Lower leg skin (tissue), 3 donors: Measurements from ENCODE around the gene POLR3B.

Experiments used
- CTCF ChIP-seq, 3 donors: fragments of 450-650 bp; IDR thresholded peaks; one replicate each; pipeline ENCODE4 v1.5.1; 2016; ENCODE audit warnings: antibody characterized with exemption in 3 of 3, mild to moderate bottlenecking in 3 of 3, moderate library complexity in 2 of 3
- POLR2A ChIP-seq, 2 donors: fragments of 450-650 bp; IDR thresholded peaks; one replicate each; pipeline ENCODE4 v1.6.1; 2016 to 2017; ENCODE audit warnings: antibody characterized with exemption in 2 of 2, mild to moderate bottlenecking in 1 of 2, moderate library complexity in 1 of 2

- TF ChIP-seq CTCF (IDR thresholded peaks at IDR 0.05), result no peak
- TF ChIP-seq POLR2A (IDR thresholded peaks at IDR 0.05), result no peak
These were observed 140.5 kb downstream of the POLR3B start for GRCh38 chr12:106498056-106498455.
